Neuronal stem cell (in vitro differentiated cells): ENCODE data around the gene TSPAN8.

Source experiments
- DNase-seq: peaks from one replicate; pipeline ENCODE4 v3.0.0-alpha.2; 2013; ENCODE audit warnings: low spot score
- H2AFZ ChIP-seq: one replicate; pipeline ENCODE4 v1.6.1; 2013; ENCODE audit warnings: mild to moderate bottlenecking, low read length, inconsistent platforms
- H2AK5ac ChIP-seq: 2 replicates; pipeline ENCODE4 v1.6.1; 2013; ENCODE audit warnings: low read depth, mild to moderate bottlenecking, inconsistent platforms, low read length, moderate library complexity, mixed read lengths
- H2BK120ac ChIP-seq: 2 replicates; pipeline ENCODE4 v1.6.1; 2013; ENCODE audit warnings: low read depth, mild to moderate bottlenecking, inconsistent platforms, low read length, moderate library complexity, mixed read lengths
- H2BK12ac ChIP-seq: one replicate; pipeline ENCODE4 v1.6.1; 2013; ENCODE audit warnings: low read length, inconsistent platforms
- H2BK15ac ChIP-seq: 2 replicates; pipeline ENCODE4 v1.6.1; 2013; ENCODE audit warnings: mild to moderate bottlenecking, low read length, inconsistent platforms, mixed read lengths
- H2BK5ac ChIP-seq: one replicate; pipeline ENCODE4 v1.6.1; 2013; ENCODE audit warnings: inconsistent platforms, mild to moderate bottlenecking, low read length, moderate library complexity
- H3K14ac ChIP-seq: one replicate; pipeline ENCODE4 v1.6.1; 2013; ENCODE audit warnings: low read length, inconsistent platforms
- H3K18ac ChIP-seq: 2 replicates; pipeline ENCODE4 v1.6.1; 2013; ENCODE audit warnings: low read length, inconsistent platforms
- H3K23ac ChIP-seq: 2 replicates; pipeline ENCODE4 v1.6.1; 2013; ENCODE audit warnings: low read depth, mild to moderate bottlenecking, mixed read lengths, low read length, inconsistent platforms; ENCODE audit not compliant: poor library complexity
- H3K27ac ChIP-seq: replicated peaks from 3 replicates; pipeline ENCODE4 v1.5.1; 2013; ENCODE audit warnings: low read length, inconsistent platforms
- H3K27me3 ChIP-seq, 3 experiments: 2 replicates each; pipeline ENCODE4 v1.6.1; 2013; ENCODE audit warnings: low read length in 3 of 3, mild to moderate bottlenecking in 2 of 3, inconsistent platforms in 1 of 3, low read depth in 1 of 3, mixed read lengths in 1 of 3, moderate library complexity in 1 of 3; ENCODE audit not compliant: control insufficient read depth in 3 of 3, insufficient read depth in 3 of 3
- H3K36me3 ChIP-seq, 2 donors: replicated peaks in 1 of 2; 2 replicates each; pipeline ENCODE4 v1.6.1; 2013; ENCODE audit warnings: low read length in 2 of 2; ENCODE audit not compliant: control insufficient read depth in 2 of 2, insufficient read depth in 2 of 2
- H3K4ac ChIP-seq: 2 replicates; pipeline ENCODE4 v1.6.1; 2013; ENCODE audit warnings: inconsistent platforms, mild to moderate bottlenecking, low read length, moderate library complexity
- H3K4me1 ChIP-seq, 2 donors: 1 replicate in 1 of 2; 2 replicates in 1 of 2; pipeline ENCODE4 v1.6.1; 2013; ENCODE audit warnings: low read length in 2 of 2, low read depth in 1 of 2; ENCODE audit not compliant: control insufficient read depth in 2 of 2, insufficient read depth in 1 of 2
- H3K4me2 ChIP-seq: one replicate; pipeline ENCODE4 v1.6.1; 2013; ENCODE audit warnings: mild to moderate bottlenecking, low read length, inconsistent platforms; ENCODE audit not compliant: insufficient read depth, poor library complexity, severe bottlenecking
- H3K4me3 ChIP-seq, 2 donors: 2 replicates each; pipeline ENCODE4 v1.5.1; 2013; ENCODE audit warnings: low read length in 2 of 2, mild to moderate bottlenecking in 2 of 2, inconsistent platforms in 1 of 2, moderate library complexity in 1 of 2
- H3K79me1 ChIP-seq: one replicate; pipeline ENCODE4 v1.6.1; 2013; ENCODE audit warnings: low read depth, mild to moderate bottlenecking, inconsistent platforms, low read length, moderate library complexity
- H3K9ac ChIP-seq: one replicate; pipeline ENCODE4 v1.6.1; 2013; ENCODE audit warnings: mild to moderate bottlenecking, low read depth, low read length, inconsistent platforms; ENCODE audit not compliant: poor library complexity
- H3K9me3 ChIP-seq, 2 donors: replicated peaks in 1 of 2; 2 replicates each; pipeline versions ENCODE3 to v1.6.1; 2013; ENCODE audit warnings: low read length in 2 of 2, mild to moderate bottlenecking in 2 of 2, inconsistent platforms in 1 of 2, low read depth in 1 of 2, mixed read lengths in 1 of 2, moderate library complexity in 1 of 2; ENCODE audit not compliant: control insufficient read depth in 2 of 2, insufficient read depth in 1 of 2
- H4K8ac ChIP-seq: one replicate; pipeline ENCODE4 v1.6.1; 2013; ENCODE audit warnings: low read depth, mild to moderate bottlenecking, inconsistent platforms, low read length, moderate library complexity
- H4K91ac ChIP-seq: one replicate; pipeline ENCODE4 v1.6.1; 2013; ENCODE audit warnings: low read length, low read depth, mild to moderate bottlenecking, inconsistent platforms; ENCODE audit not compliant: poor library complexity
- WGBS, 2 donors: extraction: QIAGEN DNeasy Blood & Tissue Kit; methylation state at CpG; one replicate each; pipeline ENCODE4 v1.1.7; 2013; ENCODE audit warnings: missing lambda C conversion rate in 2 of 2, mixed read lengths in 1 of 2; ENCODE audit not compliant: insufficient read length in 2 of 2, insufficient replicate concordance in 1 of 2; ENCODE audit errors: extremely low coverage in 2 of 2; 5-methylcytosine and 5-hydroxymethylcytosine counted together

Gene TSPAN8

GRCh38 chr12:71144682-71145081, 13.1 kb downstream of the TSPAN8 start:
- no peak overlapping the region for H2BK12ac ChIP-seq
- H3K4me2 ChIP-seq: no peak overlapping the region
- no peak overlapping the region for H4K91ac ChIP-seq
- no peak overlapping the region for H4K8ac ChIP-seq
- H3K9ac ChIP-seq: no peak overlapping the region
- no peak overlapping the region for H2BK5ac ChIP-seq
- DNase-seq: no peak
- H3K36me3 ChIP-seq: no peaks in the 10 kb centered on the region
- H3K4me3 ChIP-seq: no peak overlapping the region
- H3K18ac ChIP-seq: no peak overlapping the region
- H3K27ac ChIP-seq: no peak overlapping the region
- H3K27me3 ChIP-seq: no peaks in the 10 kb centered on the region
- no peak overlapping the region for H2AFZ ChIP-seq
- no peak overlapping the region for H2AK5ac ChIP-seq
- H3K14ac ChIP-seq: no peak overlapping the region
- H3K79me1 ChIP-seq: no peaks in the 10 kb centered on the region
- no peaks in the 10 kb centered on the region for H3K9me3 ChIP-seq
- no peak overlapping the region for H2BK120ac ChIP-seq
- H2BK15ac ChIP-seq: no peak overlapping the region
- no peak overlapping the region for H3K4ac ChIP-seq
- H3K4me1 ChIP-seq: peaks cover 0 to 2% of the 10 kb centered on the region in 2 donors
- WGBS, 2 donors: no CpG with 5 or more reads among the region's 1 CpG
- no peak overlapping the region for H3K23ac ChIP-seq

GRCh38 chr12:71142956-71143355, 14.8 kb downstream of the TSPAN8 start:
- Histone ChIP-seq H2AFZ (no peak overlapping the region), H2BK120ac (no peak overlapping the region), H3K4me3 (no peak overlapping the region), H3K4ac (no peak overlapping the region), H4K91ac (no peak overlapping the region), H2BK15ac (no peak overlapping the region), H3K4me2 (no peak overlapping the region), H4K8ac (no peak overlapping the region), H3K79me1 (no peaks in the 10 kb centered on the region), H3K9ac (no peak overlapping the region), H3K36me3 (no peaks in the 10 kb centered on the region), H2BK12ac (no peak overlapping the region), H3K23ac (no peak overlapping the region), H3K18ac (no peak overlapping the region), H3K27ac (no peak overlapping the region), H3K27me3 (no peaks in the 10 kb centered on the region), H2AK5ac (no peak overlapping the region), H3K14ac (no peak overlapping the region), H3K4me1 (peaks cover 0 to 2% of the 10 kb centered on the region in 2 donors), H3K9me3 (no peaks in the 10 kb centered on the region), H2BK5ac (no peak overlapping the region)
- no peak for DNase-seq
- WGBS, 2 donors: no CpG with 5 or more reads among the region's 5 CpGs

DNA sequence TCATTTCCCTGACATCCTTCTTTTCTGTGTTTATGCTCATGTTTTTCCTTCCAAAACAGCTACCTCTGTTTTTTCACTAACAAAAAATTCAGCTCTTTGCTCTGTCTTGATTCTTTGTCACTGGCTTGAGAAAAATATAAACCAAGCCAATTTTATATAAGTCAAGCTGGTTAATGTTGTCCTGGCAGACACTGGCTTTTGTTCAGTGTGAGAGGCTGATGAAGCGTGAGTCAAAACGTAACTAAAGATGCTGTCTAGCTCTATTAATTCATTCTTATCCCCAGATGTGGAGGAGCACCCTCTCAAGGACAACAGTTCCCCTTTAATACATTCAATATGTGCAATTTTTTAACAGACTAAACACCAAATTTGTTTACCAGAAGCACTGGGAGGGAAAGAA, 15.8 kb downstream of the TSPAN8 start:
- Histone ChIP-seq H3K4ac (no peak overlapping the region), H3K4me3 (no peak overlapping the region), H3K9ac (no peak overlapping the region), H3K9me3 (no peaks in the 10 kb centered on the region), H3K14ac (no peak overlapping the region), H3K27me3 (no peaks in the 10 kb centered on the region), H3K79me1 (no peaks in the 10 kb centered on the region), H4K91ac (no peak overlapping the region), H3K4me2 (no peak overlapping the region), H3K18ac (no peak overlapping the region), H3K36me3 (no peaks in the 10 kb centered on the region), H3K4me1 (peaks cover 0 to 2% of the 10 kb centered on the region in 2 donors), H3K27ac (no peak overlapping the region), H3K23ac (no peak overlapping the region), H2BK120ac (no peak overlapping the region), H2AFZ (no peak overlapping the region), H2BK12ac (no peak overlapping the region), H2BK5ac (no peak overlapping the region), H4K8ac (no peak overlapping the region), H2BK15ac (no peak overlapping the region), H2AK5ac (no peak overlapping the region)
- no CpG with 5 or more reads among the region's 2 CpGs for WGBS, 2 donors
- DNase-seq: no peak

DNA sequence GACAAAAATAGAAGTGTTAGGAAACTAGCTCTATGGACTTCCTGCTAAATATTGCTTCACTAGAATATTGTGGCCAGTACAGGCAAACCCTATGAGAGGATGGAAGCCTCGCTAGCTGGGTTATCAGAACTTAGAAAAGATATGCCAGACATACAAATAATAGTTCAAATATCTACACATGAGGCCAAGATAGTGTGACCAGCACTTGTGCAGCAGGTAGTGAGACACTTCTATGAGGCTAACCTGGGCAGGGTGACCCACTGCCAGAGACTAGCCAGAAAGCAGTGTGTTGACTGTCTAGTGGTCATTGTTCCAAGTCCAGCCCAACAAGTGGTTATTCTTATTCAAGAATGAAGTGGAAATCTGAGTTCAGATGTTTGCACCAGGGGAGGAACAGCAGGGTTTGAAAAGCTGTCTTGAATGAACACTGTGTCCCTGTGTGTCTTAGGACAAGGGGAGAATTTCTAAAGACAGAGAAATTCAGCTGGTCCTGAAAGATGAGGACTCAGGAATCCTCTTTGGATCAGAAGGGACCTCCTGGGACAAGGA, 16.3 kb downstream of the TSPAN8 start:
- DNase-seq: no peak
- H3K4me3 ChIP-seq: no peak overlapping the region
- H3K27me3 ChIP-seq: no peaks in the 10 kb centered on the region
- no peak overlapping the region for H4K91ac ChIP-seq
- H3K79me1 ChIP-seq: no peaks in the 10 kb centered on the region
- no peak overlapping the region for H2AFZ ChIP-seq
- H3K18ac ChIP-seq: no peak overlapping the region
- H2BK120ac ChIP-seq: no peak overlapping the region
- no peak overlapping the region for H3K9ac ChIP-seq
- H3K27ac ChIP-seq: no peak overlapping the region
- no peak overlapping the region for H2BK15ac ChIP-seq
- H4K8ac ChIP-seq: no peak overlapping the region
- no peak overlapping the region for H3K4ac ChIP-seq
- no peak overlapping the region for H2AK5ac ChIP-seq
- no peak overlapping the region for H2BK12ac ChIP-seq
- H3K23ac ChIP-seq: no peak overlapping the region
- H2BK5ac ChIP-seq: no peak overlapping the region
- peaks cover 0 to 2% of the 10 kb centered on the region in 2 donors for H3K4me1 ChIP-seq
- no peaks in the 10 kb centered on the region for H3K36me3 ChIP-seq
- WGBS, 2 donors: no CpG with 5 or more reads among the region's 1 CpG
- H3K14ac ChIP-seq: no peak overlapping the region
- no peaks in the 10 kb centered on the region for H3K9me3 ChIP-seq
- H3K4me2 ChIP-seq: no peak overlapping the region
